IMR-90 (cell line): Measurements from ENCODE around the gene PRKAG3. TPM values are rescaled to one million over a fixed set of nuclear protein-coding genes. Genes with fewer than 3 reads are reported as not detected.

Experiments
- ATAC-seq: fragments of 200-7000 bp; cut with Tn5 transposase; 2 replicates; pipeline ENCODE4 v1.9.1; 2020; ENCODE audit warnings: low read depth, mild to moderate bottlenecking, moderate library complexity
- BruUV-seq: library from RNA; stranded (reverse); fragments of 400-500 nt; replicated peaks from 2 replicates; lab custom pipeline; 2021; lab: Mats Ljungman, UMichigan
- CTCF ChIA-PET: fragments of 300-600 bp; formaldehyde crosslinking; extraction: SDS; loops from one replicate; lab custom pipeline; 2021; ENCODE audit warnings: antibody characterized with exemption; lab: Yijun Ruan, JAX
- POLR2A ChIA-PET: fragments of 300-600 bp; sonication (Branson Sonifier 250); formaldehyde crosslinking; loops from one replicate; lab custom pipeline; 2022; ENCODE audit warnings: antibody characterized with exemption; ENCODE audit not compliant: unreplicated experiment; lab: Charles Lee
- DNase-seq: peaks from one replicate; pipeline ENCODE4 v3.0.0; 2013
- H2AFZ ChIP-seq: replicated peaks from 2 replicates; pipeline ENCODE3; 2013; ENCODE audit warnings: low read length, mild to moderate bottlenecking; ENCODE audit not compliant: poor library complexity
- H2AK5ac ChIP-seq: 2 replicates; pipeline ENCODE4 v1.6.1; 2013; ENCODE audit warnings: low read depth, low read length, inconsistent platforms
- H2AK9ac ChIP-seq: replicated peaks from 2 replicates; pipeline ENCODE3; 2013; ENCODE audit warnings: mild to moderate bottlenecking, low read depth, low read length, moderate library complexity; ENCODE audit not compliant: poor library complexity
- H2BK120ac ChIP-seq: 2 replicates; pipeline ENCODE4 v1.6.1; 2013; ENCODE audit warnings: low read depth, low read length, inconsistent platforms
- H2BK15ac ChIP-seq: 3 replicates; pipeline ENCODE4 v1.6.1; 2013; ENCODE audit warnings: low read depth, low read length, inconsistent platforms
- H2BK20ac ChIP-seq: 2 replicates; pipeline ENCODE4 v1.6.1; 2013; ENCODE audit warnings: low read depth, mild to moderate bottlenecking, inconsistent platforms, low read length, moderate library complexity
- H2BK5ac ChIP-seq: 2 replicates; pipeline ENCODE4 v1.6.1; 2013; ENCODE audit warnings: mild to moderate bottlenecking, low read depth, low read length, inconsistent platforms; ENCODE audit not compliant: poor library complexity, severe bottlenecking
- H3K14ac ChIP-seq: replicated peaks from 2 replicates; pipeline ENCODE4 v1.6.1; 2013; ENCODE audit warnings: low read depth, low read length, inconsistent platforms
- H3K18ac ChIP-seq: 2 replicates; pipeline ENCODE4 v1.6.1; 2013; ENCODE audit warnings: low read depth, low read length, control low read depth
- H3K23ac ChIP-seq: 2 replicates; pipeline ENCODE4 v1.6.1; 2013; ENCODE audit warnings: low read depth, low read length, inconsistent platforms
- H3K27ac ChIP-seq: 2 replicates; pipeline ENCODE4 v1.5.1; 2013; ENCODE audit warnings: mild to moderate bottlenecking, control low read depth, low read length; ENCODE audit not compliant: insufficient read depth
- H3K27me3 ChIP-seq: 2 replicates; pipeline ENCODE4 v1.6.1; 2013; ENCODE audit warnings: low read length; ENCODE audit not compliant: control insufficient read depth, insufficient read depth
- H3K36me3 ChIP-seq: 2 replicates; pipeline ENCODE4 v1.6.1; 2013; ENCODE audit warnings: low read length, mixed read lengths; ENCODE audit not compliant: control insufficient read depth, insufficient read depth
- H3K4ac ChIP-seq: 2 replicates; pipeline ENCODE4 v1.6.1; 2013; ENCODE audit warnings: low read depth, low read length, inconsistent platforms
- H3K4me1 ChIP-seq: 2 replicates; pipeline ENCODE4 v1.6.1; 2013; ENCODE audit warnings: low read length, mixed read lengths; ENCODE audit not compliant: control insufficient read depth, insufficient read depth
- H3K4me2 ChIP-seq: 2 replicates; pipeline ENCODE4 v1.6.1; 2013; ENCODE audit warnings: low read depth, mild to moderate bottlenecking, control low read depth, low read length, moderate library complexity
- H3K4me3 ChIP-seq: 2 replicates; pipeline ENCODE4 v1.5.1; 2013; ENCODE audit warnings: low read depth, mild to moderate bottlenecking, control low read depth, low read length, moderate library complexity; ENCODE audit not compliant: insufficient read depth
- H3K56ac ChIP-seq: 2 replicates; pipeline ENCODE4 v1.6.1; 2013; ENCODE audit warnings: low read length, inconsistent platforms; ENCODE audit not compliant: insufficient read depth; ENCODE audit errors: extremely low read depth
- H3K79me1 ChIP-seq, 2 experiments: 2 replicates each; pipeline ENCODE4 v1.6.1; 2013; ENCODE audit warnings: low read length in 2 of 2, inconsistent platforms in 1 of 2, low read depth in 1 of 2
- H3K9ac ChIP-seq: 2 replicates; pipeline ENCODE4 v1.6.1; 2013; ENCODE audit warnings: low read depth, low read length, control low read depth
- H3K9me1 ChIP-seq: 2 replicates; pipeline ENCODE4 v1.6.1; 2013; ENCODE audit warnings: low read length, inconsistent platforms; ENCODE audit not compliant: insufficient read depth
- H3K9me3 ChIP-seq: 2 replicates; pipeline ENCODE4 v1.6.1; 2013; ENCODE audit warnings: low read length; ENCODE audit not compliant: control insufficient read depth, insufficient read depth
- H4K20me1 ChIP-seq: 2 replicates; pipeline ENCODE4 v1.6.1; 2013; ENCODE audit warnings: low read length, inconsistent platforms; ENCODE audit not compliant: insufficient read depth
- H4K5ac ChIP-seq: 2 replicates; pipeline ENCODE4 v1.6.1; 2013; ENCODE audit warnings: mild to moderate bottlenecking, low read depth, low read length, control low read depth
- H4K8ac ChIP-seq, 2 experiments: 2 replicates each; pipeline ENCODE4 v1.6.1; 2013; ENCODE audit warnings: low read depth in 2 of 2, low read length in 2 of 2, control low read depth in 1 of 2, inconsistent platforms in 1 of 2
- H4K91ac ChIP-seq: 2 replicates; pipeline ENCODE4 v1.6.1; 2013; ENCODE audit warnings: low read depth, low read length, inconsistent platforms; ENCODE audit not compliant: insufficient read depth
- BHLHE40 ChIP-seq: fragments of 150-350 bp; IDR thresholded peaks from 2 replicates; pipeline ENCODE4 v1.6.1; 2016; ENCODE audit warnings: mild to moderate bottlenecking, low read depth, low read length
- CEBPB ChIP-seq: IDR thresholded peaks from 2 replicates; pipeline ENCODE4 v1.6.1; 2012; ENCODE audit warnings: low read depth, low read length, improper control_type of control experiment
- CHD1 ChIP-seq: IDR thresholded peaks from 2 replicates; pipeline ENCODE4 v1.6.1; 2012; ENCODE audit warnings: low read depth, low read length, improper control_type of control experiment
- CTCF ChIP-seq: conservative IDR thresholded peaks from 2 replicates; pipeline ENCODE4 v1.5.1; 2012; ENCODE audit warnings: mild to moderate bottlenecking, low read depth, low read length, improper control_type of control experiment
- FOS ChIP-seq: fragments of 150-350 bp; IDR thresholded peaks from 2 replicates; pipeline ENCODE4 v1.6.1; 2016; ENCODE audit warnings: low read depth, low read length
- MAFK ChIP-seq: IDR thresholded peaks from 2 replicates; pipeline ENCODE4 v1.6.1; 2012; ENCODE audit warnings: low read depth, low read length, improper control_type of control experiment
- MAZ ChIP-seq: IDR thresholded peaks from 2 replicates; pipeline ENCODE4 v1.6.1; 2012; ENCODE audit warnings: low read depth, mild to moderate bottlenecking, low read length, improper control_type of control experiment, moderate library complexity, borderline replicate concordance
- MXI1 ChIP-seq: IDR thresholded peaks from 2 replicates; pipeline ENCODE4 v1.6.1; 2012; ENCODE audit warnings: low read depth, mild to moderate bottlenecking, low read length, moderate library complexity, borderline replicate concordance
- NFE2L2 ChIP-seq: fragments of 150-350 bp; IDR thresholded peaks from 2 replicates; pipeline ENCODE4 v1.6.1; 2016; ENCODE audit warnings: low read depth, mild to moderate bottlenecking, low read length
- POLR2A ChIP-seq: IDR thresholded peaks from 2 replicates; pipeline ENCODE4 v1.6.1; 2012; ENCODE audit warnings: mild to moderate bottlenecking, low read depth, low read length
- RAD21 ChIP-seq: IDR thresholded peaks from 2 replicates; pipeline ENCODE4 v1.6.1; 2012; ENCODE audit warnings: low read length, improper control_type of control experiment
- RCOR1 ChIP-seq: IDR thresholded peaks from 2 replicates; pipeline ENCODE4 v1.6.1; 2012; ENCODE audit warnings: mild to moderate bottlenecking, low read length, improper control_type of control experiment; ENCODE audit not compliant: insufficient replicate concordance
- RFX5 ChIP-seq: IDR thresholded peaks from 2 replicates; pipeline ENCODE4 v1.8.0; 2012; ENCODE audit warnings: low read depth, mild to moderate bottlenecking, low read length, moderate library complexity
- USF2 ChIP-seq: fragments of 150-350 bp; IDR thresholded peaks from 2 replicates; pipeline ENCODE4 v1.6.1; 2017; ENCODE audit warnings: mild to moderate bottlenecking, antibody characterized with exemption, low read length, low read depth
- WGBS, 2 experiments: methylation state at CpG; one replicate each; pipeline versions ENCODE4 v1.1.5 to v1.1.7; 2013; ENCODE audit warnings: missing lambda C conversion rate in 2 of 2; ENCODE audit not compliant: insufficient read length in 1 of 2; ENCODE audit errors: extremely low coverage in 2 of 2; 5-methylcytosine and 5-hydroxymethylcytosine counted together
- dilution Hi-C: fragments of 300-500 bp; cut with HindIII; formaldehyde crosslinking; loops from one replicate; pipeline ENCODE4 v1.14.3; 2018; ENCODE audit warnings: low sequenced_read_pairs; ENCODE audit not compliant: unreplicated experiment
- in situ Hi-C: fragments of 300-500 bp; cut with MboI; formaldehyde crosslinking; loops from 3 replicates; pipeline ENCODE4 v1.14.3; 2019; ENCODE audit warnings: low sequenced_read_pairs, inconsistent platforms, mixed read lengths
- intact Hi-C: fragments of 100-400 bp; cut with micrococcal nuclease; formaldehyde crosslinking; loops from 2 replicates; pipeline ENCODE4 v1.10.0; 2022
- polyA plus RNA-seq, 3 experiments: library from polyadenylated mRNA; depleted of rRNA; stranded (reverse); fragments of >200 nt; gene quantifications; 2 replicates each; pipeline ENCODE4 v1.2.3, GENCODE V29; 2012; ENCODE audit warnings: low replicate concordance in 1 of 3
- total RNA-seq: library from RNA; depleted of rRNA; stranded (reverse); fragments of >200 nt; gene quantifications from 2 replicates; pipeline ENCODE4 v1.2.3, GENCODE V29; 2012

The PRKAG3 gene
- total and polyA plus RNA-seq, 2 of the 4 experiments (the other 2 are of a cell fraction) = not detected

GRCh38 chr2:218878926-218879761, 47.5 kb upstream of the PRKAG3 start:
- POLR2A ChIA-PET = interaction anchor here (0.5 kb wide), 1 partner anchor 333 kb away, joined by 5 read pairs; no protein-coding TSS in a partner anchor
- Histone ChIP-seq H3K4me2 (no peak overlapping the region), H2BK5ac (no peak overlapping the region), H3K4me3 (no peak overlapping the region), H4K8ac (no peak overlapping the region), H2BK15ac (no peak overlapping the region), H3K4ac (no peak overlapping the region), H3K9ac (no peak overlapping the region), H3K79me1 (no peaks in the 10 kb centered on the region), H2AFZ (no peak overlapping the region), H3K36me3 (no peaks in the 10 kb centered on the region), H3K9me1 (no peaks in the 10 kb centered on the region; the same call in 1 of the 2 replicates), H4K20me1 (no peaks in the 10 kb centered on the region; the same call in 1 of the 2 replicates), H2AK9ac (no peak overlapping the region), H4K5ac (no peak overlapping the region), H3K56ac (no peak overlapping the region), H2BK120ac (no peak overlapping the region), H2AK5ac (no peak overlapping the region), H3K23ac (no peak overlapping the region), H3K9me3 (peaks cover 1% of the 10 kb centered on the region; the same call in 1 of the 2 replicates), H3K4me1 (no peaks in the 10 kb centered on the region), H3K27me3 (peaks cover 88% of the 10 kb centered on the region), H2BK20ac (no peak overlapping the region), H3K18ac (no peak overlapping the region), H4K91ac (no peak overlapping the region), H3K14ac (no peak overlapping the region), H3K27ac (no peak overlapping the region)
- no peak for DNase-seq
- no TSS peak for BruUV-seq
- CTCF ChIA-PET = interaction anchor here (0.6 to 1.5 kb wide), 2 partner anchors 19 to 30 kb away, joined by 3 to 5 read pairs; no protein-coding TSS in a partner anchor
- intact Hi-C loops (no loop called here), dilution Hi-C loops (no loop called here), in situ Hi-C loops (no loop called here)
- no peak for TF ChIP-seq POLR2A
- TF ChIP-seq MXI1 = no peak
- TF ChIP-seq RFX5 = no peak
- TF ChIP-seq MAFK = no peak
- TF ChIP-seq FOS = no peak
- TF ChIP-seq CEBPB = no peak
- no peak for TF ChIP-seq CTCF
- TF ChIP-seq MAZ = no peak
- TF ChIP-seq RCOR1 = no peak
- no peak for TF ChIP-seq NFE2L2
- no peak for TF ChIP-seq BHLHE40
- TF ChIP-seq USF2 = no peak
- no peak for TF ChIP-seq RAD21
- TF ChIP-seq CHD1 = no peak
- WGBS, 2 experiments = no CpG with 5 or more reads among the region's 16 CpGs
- no peak for ATAC-seq
